Bronchial epithelial cell (primary cell): ENCODE measurements around the gene AHDC1. TPM values are rescaled to one million over a fixed set of nuclear protein-coding genes. Genes with fewer than 3 reads are reported as not detected.

ENCODE experiments used
- DNase-seq: peaks from one replicate; pipeline ENCODE4 v3.0.0-alpha.2; 2010; ENCODE audit warnings: low read depth
- FAIRE-seq: peaks from 2 replicates; lab custom pipeline; 2011; peaks lifted over from hg19 to GRCh38; lab: Jason Lieb, UNC
- H3K27me3 ChIP-seq: 2 replicates; pipeline ENCODE4 v1.5.1; 2011; ENCODE audit warnings: low read length; ENCODE audit not compliant: control insufficient read depth, insufficient read depth
- H3K36me3 ChIP-seq: 2 replicates; pipeline ENCODE4 v1.5.1; 2011; ENCODE audit warnings: low read length; ENCODE audit not compliant: control insufficient read depth, insufficient read depth
- H3K4me3 ChIP-seq: 2 replicates; pipeline ENCODE4 v1.5.1; 2011; ENCODE audit warnings: mild to moderate bottlenecking, low read depth, low read length, control low read depth
- total RNA-seq: library from RNA; depleted of rRNA; stranded (reverse); fragments of >200 nt; gene quantifications from 2 replicates; pipeline ENCODE4 v1.2.1, GENCODE V29; 2014
- TF ChIP-seq, protein P1 (sequence below): IDR thresholded peaks from 2 replicates; pipeline ENCODE4 v1.5.1; 2011; ENCODE audit warnings: mild to moderate bottlenecking, moderate library complexity, low read length, control low read depth, inconsistent platforms; ENCODE audit not compliant: insufficient read depth, severe bottlenecking

The AHDC1 gene
- total RNA-seq, 1 donor from 2014 or later: 5.0 TPM

DNA sequence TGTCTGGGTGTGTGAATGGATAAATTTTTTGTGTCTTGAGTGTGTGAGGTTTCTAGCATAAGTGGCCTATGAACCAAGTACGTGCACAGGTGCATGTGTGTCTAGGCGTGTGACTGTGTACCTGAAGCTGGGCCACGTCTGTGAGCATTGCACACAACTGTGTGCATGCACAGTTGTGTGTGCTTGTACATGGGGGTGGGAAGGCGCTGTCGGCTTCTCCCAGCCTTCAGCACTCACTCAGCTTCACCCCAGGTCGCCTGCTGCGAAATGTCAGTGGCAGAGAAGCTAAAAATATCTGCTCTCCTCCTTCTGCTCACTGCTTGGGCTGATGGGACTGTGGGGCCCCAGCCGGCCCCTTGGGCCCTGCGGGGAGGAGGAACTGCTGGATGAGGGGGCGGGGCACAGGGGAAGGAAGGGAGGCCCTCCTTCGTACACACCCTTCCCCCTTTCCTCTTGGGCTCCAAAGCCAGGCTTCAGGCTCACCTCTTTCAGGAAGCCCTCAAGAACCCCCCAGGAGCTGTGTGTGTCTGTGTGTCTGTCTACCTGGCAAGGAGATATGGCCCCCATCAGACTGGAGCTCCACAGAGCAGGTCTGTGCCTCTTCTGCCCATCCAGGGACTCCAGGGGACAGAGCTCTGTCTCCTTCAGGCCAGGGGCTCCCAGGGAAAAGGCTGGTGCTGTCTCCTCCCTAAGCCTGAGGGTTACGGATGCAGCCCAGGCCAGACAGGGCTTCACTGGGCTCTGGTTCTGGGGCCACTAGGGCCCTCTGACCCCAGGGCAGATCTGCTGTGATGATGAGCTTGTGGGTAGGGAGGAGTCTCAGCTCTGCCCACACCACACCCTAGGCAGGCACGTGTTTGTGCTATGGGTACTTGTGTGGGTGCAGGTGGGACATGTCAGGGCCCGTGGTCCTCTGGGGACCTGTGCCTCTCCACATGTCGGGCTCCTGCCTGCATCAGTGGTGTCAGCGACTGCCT lies 78.4 kb downstream of the AHDC1 start:
- TF ChIP-seq, protein P1, sequence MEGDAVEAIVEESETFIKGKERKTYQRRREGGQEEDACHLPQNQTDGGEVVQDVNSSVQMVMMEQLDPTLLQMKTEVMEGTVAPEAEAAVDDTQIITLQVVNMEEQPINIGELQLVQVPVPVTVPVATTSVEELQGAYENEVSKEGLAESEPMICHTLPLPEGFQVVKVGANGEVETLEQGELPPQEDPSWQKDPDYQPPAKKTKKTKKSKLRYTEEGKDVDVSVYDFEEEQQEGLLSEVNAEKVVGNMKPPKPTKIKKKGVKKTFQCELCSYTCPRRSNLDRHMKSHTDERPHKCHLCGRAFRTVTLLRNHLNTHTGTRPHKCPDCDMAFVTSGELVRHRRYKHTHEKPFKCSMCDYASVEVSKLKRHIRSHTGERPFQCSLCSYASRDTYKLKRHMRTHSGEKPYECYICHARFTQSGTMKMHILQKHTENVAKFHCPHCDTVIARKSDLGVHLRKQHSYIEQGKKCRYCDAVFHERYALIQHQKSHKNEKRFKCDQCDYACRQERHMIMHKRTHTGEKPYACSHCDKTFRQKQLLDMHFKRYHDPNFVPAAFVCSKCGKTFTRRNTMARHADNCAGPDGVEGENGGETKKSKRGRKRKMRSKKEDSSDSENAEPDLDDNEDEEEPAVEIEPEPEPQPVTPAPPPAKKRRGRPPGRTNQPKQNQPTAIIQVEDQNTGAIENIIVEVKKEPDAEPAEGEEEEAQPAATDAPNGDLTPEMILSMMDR: no peak
- Histone ChIP-seq H3K36me3 (no peaks in the 10 kb centered on the region), H3K4me3 (no peak overlapping the region), H3K27me3 (no peaks in the 10 kb centered on the region)
- no peak for FAIRE-seq
- peak; percentile 65 for DNase-seq

DNA sequence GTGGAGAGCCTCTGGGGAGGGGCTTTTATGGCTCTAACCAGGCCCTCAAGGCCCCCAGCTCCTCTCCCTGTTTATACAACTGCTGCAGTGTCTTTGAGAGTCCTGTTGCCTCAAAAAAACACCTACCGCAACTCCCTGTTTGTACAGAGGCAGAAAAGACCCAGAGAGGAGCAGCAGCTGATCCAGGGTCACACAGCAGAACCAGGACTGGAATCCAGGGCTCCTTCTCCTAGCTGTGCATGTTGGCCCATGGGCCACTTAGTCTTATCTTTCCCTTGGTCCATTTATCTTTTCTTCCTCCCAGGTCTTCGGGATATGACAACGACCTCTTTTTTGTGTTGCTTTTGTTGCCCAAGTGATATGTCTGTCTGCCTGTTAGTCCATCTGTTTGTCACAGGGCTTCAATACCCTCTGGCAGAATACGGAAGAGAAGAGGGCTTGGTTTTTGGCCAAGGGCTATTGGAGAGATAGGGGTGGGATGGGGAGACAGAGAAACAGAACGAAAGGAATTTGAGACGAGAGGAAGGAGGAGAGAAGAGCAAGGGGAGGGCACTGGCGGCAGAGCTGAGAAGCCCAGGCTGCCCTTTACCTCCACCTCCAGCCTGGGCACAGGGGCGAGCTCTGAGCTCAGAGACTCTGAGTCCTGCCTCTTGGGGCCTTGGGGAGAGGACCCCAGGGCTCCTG lies 80.5 kb downstream of the AHDC1 start:
- Histone ChIP-seq H3K4me3 (no peak overlapping the region), H3K27me3 (no peaks in the 10 kb centered on the region), H3K36me3 (no peaks in the 10 kb centered on the region)
- FAIRE-seq (no peak), DNase-seq (no peak)
- TF ChIP-seq, protein P1: no peak

DNA sequence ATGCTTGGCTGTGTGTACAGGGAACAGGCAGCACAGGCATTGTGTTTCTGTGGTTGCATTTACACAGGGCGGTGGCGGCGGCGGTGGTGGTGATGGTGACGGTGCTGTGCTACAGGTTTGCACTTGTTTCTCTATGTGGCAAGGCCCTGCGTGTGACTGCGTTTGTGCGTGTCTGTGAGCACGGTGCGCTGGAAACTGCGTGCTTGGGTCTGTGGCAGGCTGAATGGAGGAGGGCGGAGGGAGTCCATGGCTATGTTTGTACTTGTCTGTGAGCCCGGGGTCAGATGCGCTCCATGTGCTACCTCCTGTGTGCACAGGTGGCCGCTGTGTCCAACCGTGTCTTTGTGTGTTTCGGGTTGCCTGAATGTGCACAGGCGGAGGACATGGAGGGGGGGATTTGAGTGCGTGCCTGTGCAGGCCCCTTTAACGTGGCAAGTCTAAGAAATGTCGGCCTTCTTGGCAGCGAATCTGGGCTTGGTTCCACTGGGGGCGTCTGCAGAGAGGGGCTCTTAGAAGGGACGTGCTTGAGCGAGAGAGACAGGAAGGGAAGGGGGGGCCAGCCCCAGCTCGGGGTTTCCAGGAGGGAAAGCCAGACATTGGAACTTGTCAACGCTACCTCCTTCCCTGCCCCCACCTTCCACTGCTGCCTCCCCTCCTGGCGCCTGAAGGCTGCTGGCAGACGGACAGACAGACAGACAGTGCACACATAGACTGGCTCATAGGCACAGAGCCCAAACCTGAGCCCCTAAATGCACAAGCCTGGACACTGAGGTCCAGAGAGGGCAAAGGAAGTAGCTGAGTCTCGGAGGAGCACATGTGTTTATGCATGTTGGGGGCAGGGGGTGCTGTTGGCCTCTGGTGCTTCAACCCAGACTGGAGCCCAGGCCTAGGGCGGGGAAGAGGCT lies 81.3 kb downstream of the AHDC1 start:
- no peak overlapping the region for H3K4me3 ChIP-seq
- DNase-seq (peak; percentile 99), FAIRE-seq (peak; percentile 98)

DNA sequence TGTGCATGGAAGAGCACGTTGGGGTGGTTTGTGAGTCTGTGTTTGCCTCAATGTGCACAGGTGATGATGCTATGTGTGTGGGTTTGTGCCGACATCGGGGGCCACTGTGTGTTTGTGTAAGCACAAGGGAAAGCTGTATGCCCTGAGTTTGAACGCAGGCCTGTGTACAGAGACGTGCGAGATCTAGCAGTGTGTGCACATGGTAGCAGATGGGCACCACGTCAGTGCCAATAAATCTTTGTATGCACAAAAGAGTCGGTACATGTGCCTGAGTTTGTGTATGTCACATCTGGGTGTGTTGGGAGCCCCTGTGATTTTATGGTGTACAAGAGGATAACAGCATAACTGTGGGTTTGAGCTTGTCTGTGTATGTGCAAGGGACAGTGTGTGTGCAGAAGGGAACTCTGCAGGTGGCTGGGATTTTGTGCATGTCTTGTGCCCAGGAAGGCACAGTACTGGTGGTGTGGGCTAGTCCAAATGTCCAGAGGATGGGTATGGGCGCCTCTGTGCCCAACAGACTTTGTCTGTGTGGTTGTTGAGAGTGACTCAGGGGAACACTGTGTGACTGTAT lies 82.0 kb downstream of the AHDC1 start:
- TF ChIP-seq, protein P1: no peak
- Histone ChIP-seq H3K4me3 (no peak overlapping the region), H3K27me3 (no peaks in the 10 kb centered on the region), H3K36me3 (no peaks in the 10 kb centered on the region)
- FAIRE-seq (peak; percentile 76), DNase-seq (no peak)

More for the DNA sequence above, 81.3 kb downstream of the AHDC1 start:
- Histone ChIP-seq H3K27me3 (no peaks in the 10 kb centered on the region), H3K36me3 (no peaks in the 10 kb centered on the region)
- TF ChIP-seq, protein P1: peak; percentile 51

DNA sequence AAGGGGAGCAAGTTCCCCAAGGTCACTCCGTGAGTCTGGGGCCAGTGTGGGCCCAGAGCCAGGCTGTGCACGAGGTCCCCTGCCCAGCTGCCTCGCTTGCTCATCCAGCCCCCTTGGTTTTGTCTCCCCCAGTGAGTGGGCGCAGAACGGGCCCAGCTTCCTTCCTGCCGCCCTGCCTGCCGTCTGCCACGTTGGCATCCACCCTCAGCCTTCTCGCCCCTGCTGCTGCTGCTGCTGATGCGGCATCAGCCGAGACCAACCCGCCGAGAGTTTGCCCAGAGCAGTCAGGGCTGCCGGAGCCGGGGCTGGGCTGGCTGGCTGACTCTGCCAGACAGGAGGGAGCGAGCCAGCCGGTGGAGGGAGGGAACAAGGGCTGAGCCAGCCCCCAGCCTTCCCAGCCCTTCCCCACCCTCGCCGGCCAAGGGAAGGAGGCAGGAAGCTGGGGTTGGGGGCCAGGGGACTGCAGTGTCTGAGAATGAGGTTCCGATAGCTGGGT lies 82.6 kb downstream of the AHDC1 start:
- H3K4me3 ChIP-seq: no peak overlapping the region
- FAIRE-seq: no peak
- TF ChIP-seq, protein P1: no peak
- no peak for DNase-seq
- H3K27me3 ChIP-seq: no peaks in the 10 kb centered on the region
- H3K36me3 ChIP-seq: no peaks in the 10 kb centered on the region
